Liver (tissue), 9 donors: ENCODE results near the gene SLC9B1. TPM values are rescaled to one million over a fixed set of nuclear protein-coding genes. Genes with fewer than 3 reads are reported as not detected.

Experiments used
- DNase-seq: peaks from one replicate; pipeline ENCODE4 v3.0.0-alpha.2; 2017; ENCODE audit warnings: low spot score
- H3K27ac ChIP-seq, 2 donors: one replicate each; pipeline ENCODE4 v1.7.0; 2013; ENCODE audit warnings: inconsistent platforms in 2 of 2, low read length in 2 of 2, control low read depth in 1 of 2, low read depth in 1 of 2, mild to moderate bottlenecking in 1 of 2
- H3K27me3 ChIP-seq, 4 donors: one replicate each; pipeline versions ENCODE4 v1.6.1 to v1.7.0; 2013; ENCODE audit warnings: low read length in 3 of 4, inconsistent platforms in 1 of 4, mild to moderate bottlenecking in 1 of 4, moderate library complexity in 1 of 4; ENCODE audit not compliant: control insufficient read depth in 4 of 4, insufficient read depth in 4 of 4
- H3K36me3 ChIP-seq, 4 donors: one replicate each; pipeline versions ENCODE4 v1.6.1 to v1.7.0; 2013; ENCODE audit warnings: low read length in 3 of 4, mild to moderate bottlenecking in 3 of 4, low read depth in 1 of 4, moderate library complexity in 1 of 4; ENCODE audit not compliant: control insufficient read depth in 4 of 4, insufficient read depth in 3 of 4
- H3K4me1 ChIP-seq, 4 donors: one replicate each; pipeline versions ENCODE4 v1.6.1 to v1.7.0; 2013; ENCODE audit warnings: low read length in 3 of 4, mild to moderate bottlenecking in 3 of 4, moderate library complexity in 1 of 4; ENCODE audit not compliant: control insufficient read depth in 4 of 4, insufficient read depth in 4 of 4
- H3K4me3 ChIP-seq, 3 donors: one replicate each; pipeline versions ENCODE4 v1.6.1 to v1.7.0; 2013; ENCODE audit warnings: low read length in 3 of 3, control low read depth in 1 of 3, low read depth in 1 of 3, mild to moderate bottlenecking in 1 of 3
- H3K9ac ChIP-seq, 2 donors: one replicate each; pipeline ENCODE4 v1.7.0; 2013; ENCODE audit warnings: low read length in 2 of 2, mild to moderate bottlenecking in 2 of 2, moderate library complexity in 2 of 2, control low read depth in 1 of 2, low read depth in 1 of 2
- H3K9me3 ChIP-seq, 4 donors: one replicate each; pipeline versions ENCODE4 v1.6.1 to v1.7.0; 2013; ENCODE audit warnings: low read length in 3 of 4; ENCODE audit not compliant: control insufficient read depth in 4 of 4
- ATF3 ChIP-seq: IDR thresholded peaks from 2 replicates; pipeline ENCODE4 v1.6.1; 2016; ENCODE audit warnings: antibody characterized with exemption
- CTCF ChIP-seq: fragments of 150-350 bp; IDR thresholded peaks from 2 replicates; pipeline ENCODE4 v1.5.1; 2017; ENCODE audit warnings: improper control_type of control experiment, low read depth, low read length; ENCODE audit not compliant: missing input control
- EGR1 ChIP-seq, 2 donors: IDR thresholded peaks; 2 replicates each; pipeline ENCODE4 v1.6.1; 2016 to 2018; ENCODE audit warnings: antibody characterized with exemption in 2 of 2, low read depth in 2 of 2
- FOXA1 ChIP-seq: IDR thresholded peaks from 2 replicates; pipeline ENCODE4 v1.6.1; 2016; ENCODE audit warnings: antibody characterized with exemption
- FOXA2 ChIP-seq: IDR thresholded peaks from 2 replicates; pipeline ENCODE4 v1.6.1; 2016; ENCODE audit warnings: antibody characterized with exemption
- GABPA ChIP-seq, 2 donors: IDR thresholded peaks in 1 of 2; conservative IDR thresholded peaks in 1 of 2; 2 replicates each; pipeline ENCODE4 v1.6.1; 2016; ENCODE audit warnings: antibody characterized with exemption in 2 of 2, mild to moderate bottlenecking in 1 of 2, moderate library complexity in 1 of 2
- HNF4A ChIP-seq, 2 donors: conservative IDR thresholded peaks; 2 replicates each; pipeline ENCODE4 v1.6.1; 2016; ENCODE audit warnings: antibody characterized with exemption in 2 of 2, mild to moderate bottlenecking in 2 of 2
- HNF4G ChIP-seq: IDR thresholded peaks from 2 replicates; pipeline ENCODE4 v1.6.1; 2016; ENCODE audit warnings: antibody characterized with exemption
- JUND ChIP-seq, 2 donors: IDR thresholded peaks; 2 replicates each; pipeline ENCODE4 v1.6.1; 2016; ENCODE audit warnings: antibody characterized with exemption in 2 of 2
- MAX ChIP-seq: IDR thresholded peaks from 2 replicates; pipeline ENCODE4 v1.6.1; 2016; ENCODE audit warnings: antibody characterized with exemption
- NR2F2 ChIP-seq: IDR thresholded peaks from 2 replicates; pipeline ENCODE4 v1.6.1; 2016; ENCODE audit warnings: antibody characterized with exemption
- RAD21 ChIP-seq, 2 donors: IDR thresholded peaks; 2 replicates each; pipeline ENCODE4 v1.6.1; 2016; ENCODE audit warnings: antibody characterized with exemption in 2 of 2, mild to moderate bottlenecking in 2 of 2
- REST ChIP-seq: IDR thresholded peaks from 2 replicates; pipeline ENCODE4 v1.6.1; 2016; ENCODE audit warnings: antibody characterized with exemption, mild to moderate bottlenecking
- RXRA ChIP-seq, 2 donors: IDR thresholded peaks; 2 replicates each; pipeline ENCODE4 v1.6.1; 2017 to 2018; ENCODE audit warnings: antibody characterized with exemption in 2 of 2, mild to moderate bottlenecking in 1 of 2
- SP1 ChIP-seq: IDR thresholded peaks from 2 replicates; pipeline ENCODE4 v1.6.1; 2018; ENCODE audit warnings: antibody characterized with exemption, mild to moderate bottlenecking
- TAF1 ChIP-seq: conservative IDR thresholded peaks from 2 replicates; pipeline ENCODE4 v1.6.1; 2016; ENCODE audit warnings: antibody characterized with exemption, mild to moderate bottlenecking
- YY1 ChIP-seq: IDR thresholded peaks from 2 replicates; pipeline ENCODE4 v1.6.1; 2016; ENCODE audit warnings: antibody characterized with exemption, mild to moderate bottlenecking
- ZBTB33 ChIP-seq: IDR thresholded peaks from 2 replicates; pipeline ENCODE4 v1.6.1; 2016; ENCODE audit warnings: antibody characterized with exemption
- WGBS: extraction: QIAGEN DNeasy Blood & Tissue Kit; methylation state at CpG from one replicate; pipeline ENCODE4 v1.1.7; 2013; 5-methylcytosine and 5-hydroxymethylcytosine counted together
- polyA plus RNA-seq, 2 donors: library from polyadenylated mRNA; stranded (reverse) in 1 of 2; unstranded in 1 of 2; fragments of 200-250 nt in 1 of 2; fragments of >200 nt in 1 of 2; fragmentation: Nextera tagmentation in 1 of 2; extraction: Ambion mirVana in 1 of 2; gene quantifications; one replicate each; pipeline versions ENCODE4 v1.2.1 to v1.2.3, GENCODE V29; 2013 to 2015
- total RNA-seq, 2 donors: library from RNA; depleted of rRNA; stranded (reverse); fragments of >200 nt; gene quantifications; one replicate each; pipeline ENCODE4 v1.2.3, GENCODE V29; 2014
- donor health status: healthy.
- donor health status: healthy.
- donor health status: healthy.
- donor health status: healthy.
- donor health status: healthy.

The SLC9B1 gene
- total and polyA plus RNA-seq, 4 donors = 0.19 to 0.51 (median 0.50) TPM; not detected in 1

GRCh38 chr4:102868153-102868780 is 151.2 kb downstream of the SLC9B1 start:
- H3K4me1 ChIP-seq = peaks cover 2 to 11% (median 7%) of the 10 kb centered on the region in 4 donors
- no peak for TF ChIP-seq FOXA1
- TF ChIP-seq ZBTB33 = no peak
- no peak for TF ChIP-seq JUND (IDR thresholded peaks at IDR 0.05)
- no peak for TF ChIP-seq GABPA (IDR thresholded peaks at IDR 0.05 in 1 of 2, conservative IDR thresholded peaks at IDR 0.05 in 1 of 2)
- no peak for TF ChIP-seq HNF4G
- no peak for TF ChIP-seq FOXA2
- no peak for TF ChIP-seq NR2F2
- H3K4me3 ChIP-seq = peak overlapping the region; percentile 56 to 89 (median 87)
- H3K9ac ChIP-seq = peak overlapping the region; percentile 93 to 98
- peak overlapping the region; percentile 97 to 99 for H3K27ac ChIP-seq
- H3K27me3 ChIP-seq = no peaks in the 10 kb centered on the region
- no peaks in the 10 kb centered on the region for H3K36me3 ChIP-seq
- no peaks in the 10 kb centered on the region for H3K9me3 ChIP-seq
- no peak for DNase-seq
- WGBS = 7% methylated on average over 23 of the region's 23 CpGs

- no peaks in the 10 kb centered on the region for H3K9me3 ChIP-seq
- peak overlapping the region; percentile 18 to 93 for H3K9ac ChIP-seq
- peak overlapping the region; percentile 97 to 99 for H3K27ac ChIP-seq
- H3K27me3 ChIP-seq = no peaks in the 10 kb centered on the region
- TF ChIP-seq GABPA (IDR thresholded peaks at IDR 0.05 in 1 of 2, conservative IDR thresholded peaks at IDR 0.05 in 1 of 2) (no peak), SP1 (no peak), FOXA2 (no peak), FOXA1 (no peak), YY1 (no peak), CTCF (no peak), REST (no peak), EGR1 (IDR thresholded peaks at IDR 0.05; ENCODE audit: low read depth in 2 of 2) (no peak), HNF4G (no peak), TAF1 (no peak), MAX (no peak), ATF3 (no peak), NR2F2 (no peak), HNF4A (conservative IDR thresholded peaks at IDR 0.05) (no peak), JUND (IDR thresholded peaks at IDR 0.05) (no peak), RXRA (IDR thresholded peaks at IDR 0.05) (no peak), ZBTB33 (no peak), RAD21 (IDR thresholded peaks at IDR 0.05) (no peak)
- peaks cover 4 to 11% (median 7%) of the 10 kb centered on the region in 4 donors for H3K4me1 ChIP-seq
- no peak for DNase-seq
- H3K36me3 ChIP-seq = no peaks in the 10 kb centered on the region
- H3K4me3 ChIP-seq = peak overlapping the region in 2 of 3 donors; percentile 56 to 87
- 82% methylated on average over 12 of the region's 12 CpGs for WGBS
These were observed 152.0 kb downstream of the SLC9B1 start for GRCh38 chr4:102867278-102868152.
